Tibial nerve (tissue), 3 donors: ENCODE results near the gene RIMS3.

Experiments
- POLR2A ChIP-seq, 2 donors: fragments of 450-650 bp; IDR thresholded peaks; one replicate each; pipeline ENCODE4 v1.6.1; 2017; ENCODE audit warnings: antibody characterized with exemption in 2 of 2, mild to moderate bottlenecking in 2 of 2, moderate library complexity in 2 of 2
- TF ChIP-seq, protein P1 (sequence below), 5 experiments: fragments of 200-600 bp in 3 of 5; fragments of 450-650 bp in 2 of 5; sonication (generic) in 3 of 5; IDR thresholded peaks; one replicate each; pipeline ENCODE4 v1.5.1; 2016 to 2019; ENCODE audit warnings: antibody characterized with exemption in 5 of 5, mild to moderate bottlenecking in 3 of 5, moderate library complexity in 2 of 5

GRCh38 chr1:40709100-40709801 is 43.8 kb upstream of the RIMS3 start:
- TF ChIP-seq, protein P1, sequence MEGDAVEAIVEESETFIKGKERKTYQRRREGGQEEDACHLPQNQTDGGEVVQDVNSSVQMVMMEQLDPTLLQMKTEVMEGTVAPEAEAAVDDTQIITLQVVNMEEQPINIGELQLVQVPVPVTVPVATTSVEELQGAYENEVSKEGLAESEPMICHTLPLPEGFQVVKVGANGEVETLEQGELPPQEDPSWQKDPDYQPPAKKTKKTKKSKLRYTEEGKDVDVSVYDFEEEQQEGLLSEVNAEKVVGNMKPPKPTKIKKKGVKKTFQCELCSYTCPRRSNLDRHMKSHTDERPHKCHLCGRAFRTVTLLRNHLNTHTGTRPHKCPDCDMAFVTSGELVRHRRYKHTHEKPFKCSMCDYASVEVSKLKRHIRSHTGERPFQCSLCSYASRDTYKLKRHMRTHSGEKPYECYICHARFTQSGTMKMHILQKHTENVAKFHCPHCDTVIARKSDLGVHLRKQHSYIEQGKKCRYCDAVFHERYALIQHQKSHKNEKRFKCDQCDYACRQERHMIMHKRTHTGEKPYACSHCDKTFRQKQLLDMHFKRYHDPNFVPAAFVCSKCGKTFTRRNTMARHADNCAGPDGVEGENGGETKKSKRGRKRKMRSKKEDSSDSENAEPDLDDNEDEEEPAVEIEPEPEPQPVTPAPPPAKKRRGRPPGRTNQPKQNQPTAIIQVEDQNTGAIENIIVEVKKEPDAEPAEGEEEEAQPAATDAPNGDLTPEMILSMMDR (IDR thresholded peaks at IDR 0.05) = no peak
- TF ChIP-seq POLR2A (IDR thresholded peaks at IDR 0.05) = peak in 1 of 2 donors; percentile 59
